Nephron progenitor cell (in vitro differentiated cells): Measurements from ENCODE around the gene PNPT1.
"Not testable (repeated sequence)": the region's sequence is repeated elsewhere in the genome, so short reads cannot be mapped to it uniquely, and the experiment has no call there.

Source experiments
- DNase-seq: peaks from one replicate; pipeline ENCODE4 v3.0.0; 2021
- H3K27ac Mint-ChIP-seq: 2 replicates; pipeline ENCODE4 v1.8.0; 2021; ENCODE audit warnings: mild to moderate bottlenecking, moderate library complexity, mixed read lengths
- H3K27me3 Mint-ChIP-seq: 2 replicates; pipeline ENCODE4 v1.8.0; 2021; ENCODE audit warnings: mild to moderate bottlenecking, low read depth, mixed read lengths; ENCODE audit not compliant: poor library complexity
- H3K36me3 Mint-ChIP-seq: 2 replicates; pipeline ENCODE4 v1.8.0; 2021; ENCODE audit warnings: low read depth, mixed read lengths
- H3K4me1 Mint-ChIP-seq: 2 replicates; pipeline ENCODE4 v1.8.0; 2021; ENCODE audit warnings: mixed read lengths
- H3K4me3 Mint-ChIP-seq: 2 replicates; pipeline ENCODE4 v1.8.0; 2021; ENCODE audit warnings: mild to moderate bottlenecking, moderate library complexity, mixed read lengths
- H3K9me3 Mint-ChIP-seq: 2 replicates; pipeline ENCODE4 v1.8.0; 2021; ENCODE audit warnings: mild to moderate bottlenecking, moderate library complexity, mixed read lengths
- TF ChIP-seq, protein P1 (sequence below): fragments of 200-600 bp; sonication (generic); IDR thresholded peaks from 2 replicates; pipeline ENCODE4 v1.5.0; 2021; ENCODE audit warnings: antibody characterized with exemption

Gene PNPT1

GRCh38 chr2:55715626-55716025, 22.0 kb upstream of the PNPT1 start:
- Mint-ChIP-seq H3K27me3 (peaks cover 5% of the 10 kb centered on the region), H3K4me3 (no peak overlapping the region)

DNA sequence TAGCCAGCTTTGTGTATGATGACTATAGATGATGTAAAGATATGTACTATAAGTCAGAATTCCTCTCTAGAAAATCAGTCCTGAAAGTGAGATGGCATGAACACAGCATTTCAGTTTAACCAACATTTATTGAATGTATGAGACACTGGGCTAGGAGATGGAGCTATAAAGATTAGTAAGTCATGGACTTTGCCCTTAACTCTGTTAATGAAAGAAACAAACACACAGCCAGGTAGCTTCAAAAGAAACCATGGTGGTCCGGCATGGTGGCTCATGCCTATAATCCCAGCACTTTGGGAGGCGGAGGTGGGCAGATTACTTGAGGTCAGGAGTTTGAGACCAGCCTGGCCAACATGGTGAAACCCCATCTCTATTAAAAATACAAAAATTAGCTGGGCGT, 21.5 kb upstream of the PNPT1 start:
- not testable (repeated sequence) for H3K9me3 Mint-ChIP-seq, H3K36me3 Mint-ChIP-seq, H3K4me3 Mint-ChIP-seq, H3K27ac Mint-ChIP-seq, DNase-seq, H3K4me1 Mint-ChIP-seq, H3K27me3 Mint-ChIP-seq

More at GRCh38 chr2:55715626-55716025, 22.0 kb upstream of the PNPT1 start:
- Mint-ChIP-seq H3K9me3 (no peaks in the 10 kb centered on the region), H3K27ac (peak overlapping the region; percentile 41), H3K4me1 (peaks cover 9% of the 10 kb centered on the region), H3K36me3 (no peaks in the 10 kb centered on the region)
- DNase-seq: no peak
- TF ChIP-seq, protein P1, sequence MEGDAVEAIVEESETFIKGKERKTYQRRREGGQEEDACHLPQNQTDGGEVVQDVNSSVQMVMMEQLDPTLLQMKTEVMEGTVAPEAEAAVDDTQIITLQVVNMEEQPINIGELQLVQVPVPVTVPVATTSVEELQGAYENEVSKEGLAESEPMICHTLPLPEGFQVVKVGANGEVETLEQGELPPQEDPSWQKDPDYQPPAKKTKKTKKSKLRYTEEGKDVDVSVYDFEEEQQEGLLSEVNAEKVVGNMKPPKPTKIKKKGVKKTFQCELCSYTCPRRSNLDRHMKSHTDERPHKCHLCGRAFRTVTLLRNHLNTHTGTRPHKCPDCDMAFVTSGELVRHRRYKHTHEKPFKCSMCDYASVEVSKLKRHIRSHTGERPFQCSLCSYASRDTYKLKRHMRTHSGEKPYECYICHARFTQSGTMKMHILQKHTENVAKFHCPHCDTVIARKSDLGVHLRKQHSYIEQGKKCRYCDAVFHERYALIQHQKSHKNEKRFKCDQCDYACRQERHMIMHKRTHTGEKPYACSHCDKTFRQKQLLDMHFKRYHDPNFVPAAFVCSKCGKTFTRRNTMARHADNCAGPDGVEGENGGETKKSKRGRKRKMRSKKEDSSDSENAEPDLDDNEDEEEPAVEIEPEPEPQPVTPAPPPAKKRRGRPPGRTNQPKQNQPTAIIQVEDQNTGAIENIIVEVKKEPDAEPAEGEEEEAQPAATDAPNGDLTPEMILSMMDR: no peak

- TF ChIP-seq, protein P1: no peak
- H3K27me3 Mint-ChIP-seq: peaks cover 3% of the 10 kb centered on the region
- no peak for DNase-seq
Measured at GRCh38 chr2:55712477-55713060, 18.9 kb upstream of the PNPT1 start.

GRCh38 chr2:55710025-55710424, 16.4 kb upstream of the PNPT1 start:
- H3K36me3 Mint-ChIP-seq: no peaks in the 10 kb centered on the region
- no peaks in the 10 kb centered on the region for H3K4me1 Mint-ChIP-seq
- DNase-seq: no peak
- H3K4me3 Mint-ChIP-seq: no peak overlapping the region
- no peak overlapping the region for H3K27ac Mint-ChIP-seq
- no peaks in the 10 kb centered on the region for H3K27me3 Mint-ChIP-seq
- H3K9me3 Mint-ChIP-seq: no peaks in the 10 kb centered on the region
- TF ChIP-seq, protein P1: no peak

More at GRCh38 chr2:55712477-55713060, 18.9 kb upstream of the PNPT1 start:
- no peaks in the 10 kb centered on the region for H3K36me3 Mint-ChIP-seq
- no peak overlapping the region for H3K4me3 Mint-ChIP-seq
- H3K27ac Mint-ChIP-seq: no peak overlapping the region
- H3K9me3 Mint-ChIP-seq: no peaks in the 10 kb centered on the region
- peaks cover 9% of the 10 kb centered on the region for H3K4me1 Mint-ChIP-seq

GRCh38 chr2:55707751-55708150, 14.1 kb upstream of the PNPT1 start:
- no peak for DNase-seq
- TF ChIP-seq, protein P1: no peak
- H3K27me3 Mint-ChIP-seq: peaks cover 12% of the 10 kb centered on the region
- no peak overlapping the region for H3K27ac Mint-ChIP-seq
- H3K9me3 Mint-ChIP-seq: no peaks in the 10 kb centered on the region
- no peaks in the 10 kb centered on the region for H3K36me3 Mint-ChIP-seq
- no peak overlapping the region for H3K4me3 Mint-ChIP-seq
- H3K4me1 Mint-ChIP-seq: no peaks in the 10 kb centered on the region

GRCh38 chr2:55706258-55706657, 12.6 kb upstream of the PNPT1 start:
- H3K27ac Mint-ChIP-seq, H3K4me1 Mint-ChIP-seq, DNase-seq, H3K4me3 Mint-ChIP-seq, H3K36me3 Mint-ChIP-seq, H3K9me3 Mint-ChIP-seq: not testable (repeated sequence)
- H3K27me3 Mint-ChIP-seq: peaks cover 17% of the 10 kb centered on the region

DNA sequence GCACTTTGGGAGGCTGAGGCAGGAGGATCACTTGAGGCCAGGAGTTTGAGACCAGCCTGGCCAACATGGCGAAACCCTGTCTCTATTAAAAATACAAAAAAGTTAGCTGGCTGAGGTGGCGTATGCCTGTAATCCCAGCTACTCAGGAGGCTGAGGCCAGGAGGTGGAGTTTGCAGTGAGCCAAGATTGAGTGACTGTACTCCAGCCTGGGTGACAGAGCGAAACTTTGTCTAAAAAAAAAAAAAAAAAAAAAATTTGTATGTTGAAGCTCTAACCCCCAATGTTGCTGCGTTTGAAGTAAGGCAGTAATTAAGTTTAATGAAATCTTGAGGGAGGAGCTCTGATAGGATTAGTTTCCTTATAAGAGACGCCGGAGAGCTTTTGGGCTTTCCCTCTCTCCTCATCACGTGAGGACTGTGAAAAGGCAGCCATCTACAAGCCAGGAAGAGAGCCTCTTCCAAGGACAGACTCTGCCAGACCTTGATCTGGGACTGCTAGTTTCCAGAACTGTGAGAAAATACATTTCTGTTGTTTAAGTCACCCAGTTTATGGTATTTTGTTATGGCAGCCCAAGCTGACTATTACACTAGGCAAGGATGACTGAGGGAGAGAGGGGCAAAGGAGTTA, 11.5 kb upstream of the PNPT1 start:
- Mint-ChIP-seq H3K4me3 (no peak overlapping the region), H3K4me1 (no peaks in the 10 kb centered on the region), H3K27me3 (peaks cover 17% of the 10 kb centered on the region), H3K36me3 (no peaks in the 10 kb centered on the region), H3K27ac (no peak overlapping the region), H3K9me3 (no peaks in the 10 kb centered on the region)
- TF ChIP-seq, protein P1: no peak
- DNase-seq: no peak
